B cell (primary cell): Measurements from ENCODE around the gene SIK1.
"Not testable (repeated sequence)": the region's sequence is repeated elsewhere in the genome, so short reads cannot be mapped to it uniquely, and the experiment has no call there.

ENCODE experiments used
- CTCF ChIP-seq: fragments of 200-600 bp; IDR thresholded peaks from one replicate; pipeline ENCODE4 v1.8.0; 2022; ENCODE audit warnings: antibody characterized with exemption, mild to moderate bottlenecking
- EZH2 ChIP-seq: IDR thresholded peaks from 2 replicates; pipeline ENCODE4 v1.6.1; 2012; ENCODE audit warnings: borderline replicate concordance, low read depth, mild to moderate bottlenecking, moderate library complexity, low read length; ENCODE audit not compliant: insufficient read depth, poor library complexity, severe bottlenecking

- TF ChIP-seq EZH2, CTCF: not testable (repeated sequence)
Observed at GRCh38 chr21:43471597-43472242, 44.8 kb upstream of the SIK1 start.
